HG03175 (cell line): ENCODE data around the gene USH2A.

ENCODE experiments used
- ATAC-seq: cut with Tn5 transposase; IDR thresholded peaks from one replicate; pipeline ENCODE4 v1.9.1; 2021; ENCODE audit warnings: mild to moderate bottlenecking, moderate library complexity; ENCODE audit not compliant: unreplicated experiment

The USH2A gene

GRCh38 chr1:215665215-215665614, 758.0 kb downstream of the USH2A start:
- no peak for ATAC-seq

- ATAC-seq, result no peak
These were observed 762.2 kb downstream of the USH2A start for GRCh38 chr1:215661033-215661432.

GRCh38 chr1:215660259-215660658, 763.0 kb downstream of the USH2A start:
- no peak for ATAC-seq

GRCh38 chr1:215657047-215657446, 766.2 kb downstream of the USH2A start:
- ATAC-seq, result no peak

- no peak for ATAC-seq
These were observed 770.9 kb downstream of the USH2A start for GRCh38 chr1:215652371-215652770.

GRCh38 chr1:215651867-215652266, 771.4 kb downstream of the USH2A start:
- no peak for ATAC-seq

GRCh38 chr1:215650446-215651149, 772.6 kb downstream of the USH2A start:
- no peak for ATAC-seq

- no peak for ATAC-seq
These were observed 774.3 kb downstream of the USH2A start for GRCh38 chr1:215648957-215649356.

- ATAC-seq, result no peak
These were observed 775.5 kb downstream of the USH2A start for GRCh38 chr1:215647738-215648137.

GRCh38 chr1:215645861-215646260, 777.4 kb downstream of the USH2A start:
- no peak for ATAC-seq

- ATAC-seq, result no peak
These were observed 778.1 kb downstream of the USH2A start for GRCh38 chr1:215645182-215645581.

- ATAC-seq, result no peak
These were observed 779.5 kb downstream of the USH2A start for GRCh38 chr1:215643592-215644321.

GRCh38 chr1:215640429-215641148, 782.7 kb downstream of the USH2A start:
- no peak for ATAC-seq

- ATAC-seq, result no peak
These were observed 786.1 kb downstream of the USH2A start for GRCh38 chr1:215637041-215637573.

GRCh38 chr1:215636258-215636965, 786.8 kb downstream of the USH2A start:
- ATAC-seq, result no peak

GRCh38 chr1:215635827-215636226, 787.4 kb downstream of the USH2A start:
- ATAC-seq, result no peak

- no peak for ATAC-seq
These were observed 791.8 kb downstream of the USH2A start for GRCh38 chr1:215631489-215631888.

GRCh38 chr1:215631040-215631439, 792.2 kb downstream of the USH2A start:
- ATAC-seq, result no peak

GRCh38 chr1:215625949-215626348, 797.3 kb downstream of the USH2A start:
- ATAC-seq, result no peak

GRCh38 chr1:215623162-215623561, 800.1 kb downstream of the USH2A start:
- ATAC-seq, result no peak

- no peak for ATAC-seq
These were observed 805.3 kb downstream of the USH2A start for GRCh38 chr1:215617979-215618378.
